ENCODE measurements around the gene AOAH. TPM values are rescaled to one million over a fixed set of nuclear protein-coding genes. Genes with fewer than 3 reads are reported as not detected.

Gene AOAH
- total RNA-seq, 1 donor from 2014 or later, result 5.5 TPM

GRCh38 chr7:36623247-36623646 is 101.0 kb downstream of the AOAH start:
- H3K4me3 ChIP-seq, result no peak overlapping the region
- no peaks in the 10 kb centered on the region for H3K9me3 ChIP-seq (ENCODE audit: low read depth)
- H3K36me3 ChIP-seq, result no peaks in the 10 kb centered on the region
- Mint-ChIP-seq H3K4me3 (no peak overlapping the region), H3K9me3 (no peaks in the 10 kb centered on the region), H3K4me1 (peaks cover 42% of the 10 kb centered on the region), H3K36me3 (no peaks in the 10 kb centered on the region), H3K27ac (no peak overlapping the region), H3K27me3 (ENCODE audit: insufficient read depth, low read depth) (peaks cover 9% of the 10 kb centered on the region)
- no peak overlapping the region for H2AFZ ChIP-seq (replicated peaks)
- no peak for DNase-seq (ENCODE audit: low spot score)
- H3K27ac ChIP-seq, result no peak overlapping the region
- H4K20me1 ChIP-seq (ENCODE audit: low read depth), result no peaks in the 10 kb centered on the region
- no peak overlapping the region for H3K9ac ChIP-seq
- H3K4me2 ChIP-seq, result no peak overlapping the region
- H3K4me1 ChIP-seq, result peaks cover 18% of the 10 kb centered on the region
- no peaks in the 10 kb centered on the region for H3K79me2 ChIP-seq (ENCODE audit: low read depth)
- no peaks in the 10 kb centered on the region for H3F3A ChIP-seq (ENCODE audit: low read depth)
- no peaks in the 10 kb centered on the region for H3K27me3 ChIP-seq
- no peak for TF ChIP-seq EZH2phosphoT487 (IDR thresholded peaks at IDR 0.05)

- no peak overlapping the region for H3K4me2 ChIP-seq
- H3K36me3 Mint-ChIP-seq, result no peaks in the 10 kb centered on the region
- H3F3A ChIP-seq (ENCODE audit: low read depth), result no peaks in the 10 kb centered on the region
- H3K36me3 ChIP-seq, result no peaks in the 10 kb centered on the region
- H3K9me3 ChIP-seq (ENCODE audit: low read depth), result no peaks in the 10 kb centered on the region
- no peaks in the 10 kb centered on the region for H4K20me1 ChIP-seq (ENCODE audit: low read depth)
- H3K4me1 ChIP-seq, result peaks cover 22% of the 10 kb centered on the region
- H3K27me3 Mint-ChIP-seq (ENCODE audit: insufficient read depth, low read depth), result peaks cover 9% of the 10 kb centered on the region
- H3K4me1 Mint-ChIP-seq, result peaks cover 45% of the 10 kb centered on the region
- H3K4me3 Mint-ChIP-seq, result no peak overlapping the region
- TF ChIP-seq EZH2 (IDR thresholded peaks at IDR 0.05) (no peak), CTCF (IDR thresholded peaks at IDR 0.05) (no peak), EZH2phosphoT487 (IDR thresholded peaks at IDR 0.05) (no peak)
- no peak overlapping the region for H3K4me3 ChIP-seq
- no peak overlapping the region for H2AFZ ChIP-seq (replicated peaks)
- no peak overlapping the region for H3K9ac ChIP-seq
- no peaks in the 10 kb centered on the region for H3K27me3 ChIP-seq
- DNase-seq (ENCODE audit: low spot score), result no peak
- no peaks in the 10 kb centered on the region for H3K9me3 Mint-ChIP-seq
- no peak overlapping the region for H3K27ac Mint-ChIP-seq
- H3K79me2 ChIP-seq (ENCODE audit: low read depth), result no peaks in the 10 kb centered on the region
- H3K27ac ChIP-seq, result no peak overlapping the region
Observed at GRCh38 chr7:36621396-36621795, 102.9 kb downstream of the AOAH start.

- H3K27ac ChIP-seq, result no peak overlapping the region
- H3K9me3 ChIP-seq (ENCODE audit: low read depth), result no peaks in the 10 kb centered on the region
- DNase-seq (ENCODE audit: low spot score), result no peak
- no peaks in the 10 kb centered on the region for H3K36me3 ChIP-seq
- H2AFZ ChIP-seq (replicated peaks), result no peak overlapping the region
- H3K4me1 ChIP-seq, result peaks cover 24% of the 10 kb centered on the region
- no peak overlapping the region for H3K4me3 Mint-ChIP-seq
- no peaks in the 10 kb centered on the region for H3K79me2 ChIP-seq (ENCODE audit: low read depth)
- H3K9me3 Mint-ChIP-seq, result no peaks in the 10 kb centered on the region
- H3K4me2 ChIP-seq, result no peak overlapping the region
- H3K4me1 Mint-ChIP-seq, result peaks cover 46% of the 10 kb centered on the region
- H3F3A ChIP-seq (ENCODE audit: low read depth), result no peaks in the 10 kb centered on the region
- H3K4me3 ChIP-seq, result no peak overlapping the region
- H3K36me3 Mint-ChIP-seq, result no peaks in the 10 kb centered on the region
- no peak for TF ChIP-seq EZH2phosphoT487 (IDR thresholded peaks at IDR 0.05)
- no peak for TF ChIP-seq EZH2 (IDR thresholded peaks at IDR 0.05)
- TF ChIP-seq CTCF (IDR thresholded peaks at IDR 0.05), result no peak
- H3K27ac Mint-ChIP-seq, result no peak overlapping the region
- H4K20me1 ChIP-seq (ENCODE audit: low read depth), result no peaks in the 10 kb centered on the region
- no peak overlapping the region for H3K9ac ChIP-seq
- peaks cover 9% of the 10 kb centered on the region for H3K27me3 Mint-ChIP-seq (ENCODE audit: insufficient read depth, low read depth)
- no peaks in the 10 kb centered on the region for H3K27me3 ChIP-seq
Observed at GRCh38 chr7:36620166-36620708, 104.1 kb downstream of the AOAH start.

- H3K9me3 ChIP-seq (ENCODE audit: low read depth), result no peaks in the 10 kb centered on the region
- H3K4me3 Mint-ChIP-seq, result no peak overlapping the region
- no peaks in the 10 kb centered on the region for H4K20me1 ChIP-seq (ENCODE audit: low read depth)
- no peak overlapping the region for H3K27ac Mint-ChIP-seq
- H3K79me2 ChIP-seq (ENCODE audit: low read depth), result no peaks in the 10 kb centered on the region
- TF ChIP-seq EZH2phosphoT487 (IDR thresholded peaks at IDR 0.05) (no peak), CTCF (IDR thresholded peaks at IDR 0.05) (no peak)
- peaks cover 58% of the 10 kb centered on the region for H3K4me1 Mint-ChIP-seq
- no peak overlapping the region for H3K4me3 ChIP-seq
- no peaks in the 10 kb centered on the region for H3F3A ChIP-seq (ENCODE audit: low read depth)
- no peak for DNase-seq (ENCODE audit: low spot score)
- no peaks in the 10 kb centered on the region for H3K36me3 ChIP-seq
- H3K9me3 Mint-ChIP-seq, result no peaks in the 10 kb centered on the region
- H3K4me1 ChIP-seq, result peaks cover 34% of the 10 kb centered on the region
- H3K27ac ChIP-seq, result no peak overlapping the region
- no peak overlapping the region for H3K9ac ChIP-seq
- H2AFZ ChIP-seq (replicated peaks), result no peak overlapping the region
- no peaks in the 10 kb centered on the region for H3K27me3 ChIP-seq
- H3K4me2 ChIP-seq, result no peak overlapping the region
- peaks cover 7% of the 10 kb centered on the region for H3K27me3 Mint-ChIP-seq (ENCODE audit: insufficient read depth, low read depth)
- no peaks in the 10 kb centered on the region for H3K36me3 Mint-ChIP-seq
Observed at GRCh38 chr7:36617408-36617807, 106.9 kb downstream of the AOAH start.

Data from neural progenitor cell (in vitro differentiated cells).